ENCODE results near the gene TRPM2. TPM values are rescaled to one million over a fixed set of nuclear protein-coding genes. Genes with fewer than 3 reads are reported as not detected.

Gene TRPM2
- total and polyA plus RNA-seq, 2 donors (not counting 1 experiment from before 2014, with no cell fraction given) = not detected

- Histone ChIP-seq H2AFZ (ENCODE audit: low read length) (no peak overlapping the region), H3K27ac (ENCODE audit: insufficient read depth, low read length) (no peak overlapping the region), H3K4me3 (replicated peaks in 1 of 4; ENCODE audit: control extremely low read depth in 1 of 4, insufficient read depth in 1 of 4, low read depth in 3 of 4, low read length in 4 of 4) (no peak overlapping the region), H3K79me2 (ENCODE audit: control insufficient read depth, insufficient read depth, low read length) (no peaks in the 10 kb centered on the region), H3K36me3 (ENCODE audit: control insufficient read depth, insufficient read depth, low read length) (no peaks in the 10 kb centered on the region), H3K27me3 (ENCODE audit: control insufficient read depth, insufficient read depth, low read length) (no peaks in the 10 kb centered on the region), H3K4me1 (ENCODE audit: control insufficient read depth, extremely low read depth, insufficient read depth, low read length) (no peaks in the 10 kb centered on the region), H3K4me2 (ENCODE audit: extremely low read depth, insufficient read depth, low read length) (no peak overlapping the region), H3K9ac (ENCODE audit: insufficient read depth, low read length) (no peak overlapping the region), H3K9me3 (ENCODE audit: control insufficient read depth, insufficient read depth, low read depth, low read length) (no peaks in the 10 kb centered on the region), H4K20me1 (ENCODE audit: control insufficient read depth, extremely low read depth, insufficient read depth, low read length) (no peaks in the 10 kb centered on the region)
- TF ChIP-seq, protein P1, sequence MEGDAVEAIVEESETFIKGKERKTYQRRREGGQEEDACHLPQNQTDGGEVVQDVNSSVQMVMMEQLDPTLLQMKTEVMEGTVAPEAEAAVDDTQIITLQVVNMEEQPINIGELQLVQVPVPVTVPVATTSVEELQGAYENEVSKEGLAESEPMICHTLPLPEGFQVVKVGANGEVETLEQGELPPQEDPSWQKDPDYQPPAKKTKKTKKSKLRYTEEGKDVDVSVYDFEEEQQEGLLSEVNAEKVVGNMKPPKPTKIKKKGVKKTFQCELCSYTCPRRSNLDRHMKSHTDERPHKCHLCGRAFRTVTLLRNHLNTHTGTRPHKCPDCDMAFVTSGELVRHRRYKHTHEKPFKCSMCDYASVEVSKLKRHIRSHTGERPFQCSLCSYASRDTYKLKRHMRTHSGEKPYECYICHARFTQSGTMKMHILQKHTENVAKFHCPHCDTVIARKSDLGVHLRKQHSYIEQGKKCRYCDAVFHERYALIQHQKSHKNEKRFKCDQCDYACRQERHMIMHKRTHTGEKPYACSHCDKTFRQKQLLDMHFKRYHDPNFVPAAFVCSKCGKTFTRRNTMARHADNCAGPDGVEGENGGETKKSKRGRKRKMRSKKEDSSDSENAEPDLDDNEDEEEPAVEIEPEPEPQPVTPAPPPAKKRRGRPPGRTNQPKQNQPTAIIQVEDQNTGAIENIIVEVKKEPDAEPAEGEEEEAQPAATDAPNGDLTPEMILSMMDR (conservative IDR thresholded peaks at IDR 0.05 in 1 of 2, IDR thresholded peaks at IDR 0.05 in 1 of 2; ENCODE audit: low read depth in 1 of 2, low read length in 2 of 2) = no peak
- TF ChIP-seq EZH2 (IDR thresholded peaks at IDR 0.05; ENCODE audit: low read length, missing control alignments) = no peak
- DNase-seq (ENCODE audit: low read depth in 2 of 2) = no peak
These were observed 582 bp downstream of the TRPM2 start for GRCh38 chr21:44354001-44354405.

GRCh38 chr21:44354775-44355771 is 1.7 kb downstream of the TRPM2 start:
- TF ChIP-seq, protein P1 (conservative IDR thresholded peaks at IDR 0.05 in 1 of 2, IDR thresholded peaks at IDR 0.05 in 1 of 2; ENCODE audit: low read depth in 1 of 2, low read length in 2 of 2) = no peak
- no peak for TF ChIP-seq EZH2 (IDR thresholded peaks at IDR 0.05; ENCODE audit: low read length, missing control alignments)
- no peak overlapping the region for H3K4me2 ChIP-seq (ENCODE audit: extremely low read depth, insufficient read depth, low read length)
- H2AFZ ChIP-seq (ENCODE audit: low read length) = no peak overlapping the region
- no peaks in the 10 kb centered on the region for H3K27me3 ChIP-seq (ENCODE audit: control insufficient read depth, insufficient read depth, low read length)
- no peak for DNase-seq (ENCODE audit: low read depth in 2 of 2)
- H3K27ac ChIP-seq (ENCODE audit: insufficient read depth, low read length) = no peak overlapping the region
- H3K4me3 ChIP-seq (replicated peaks in 1 of 4; ENCODE audit: control extremely low read depth in 1 of 4, insufficient read depth in 1 of 4, low read depth in 3 of 4, low read length in 4 of 4) = no peak overlapping the region
- H3K36me3 ChIP-seq (ENCODE audit: control insufficient read depth, insufficient read depth, low read length) = no peaks in the 10 kb centered on the region
- no peaks in the 10 kb centered on the region for H3K9me3 ChIP-seq (ENCODE audit: control insufficient read depth, insufficient read depth, low read depth, low read length)
- H3K4me1 ChIP-seq (ENCODE audit: control insufficient read depth, extremely low read depth, insufficient read depth, low read length) = no peaks in the 10 kb centered on the region
- no peaks in the 10 kb centered on the region for H3K79me2 ChIP-seq (ENCODE audit: control insufficient read depth, insufficient read depth, low read length)
- no peaks in the 10 kb centered on the region for H4K20me1 ChIP-seq (ENCODE audit: control insufficient read depth, extremely low read depth, insufficient read depth, low read length)
- H3K9ac ChIP-seq (ENCODE audit: insufficient read depth, low read length) = no peak overlapping the region

DNA sequence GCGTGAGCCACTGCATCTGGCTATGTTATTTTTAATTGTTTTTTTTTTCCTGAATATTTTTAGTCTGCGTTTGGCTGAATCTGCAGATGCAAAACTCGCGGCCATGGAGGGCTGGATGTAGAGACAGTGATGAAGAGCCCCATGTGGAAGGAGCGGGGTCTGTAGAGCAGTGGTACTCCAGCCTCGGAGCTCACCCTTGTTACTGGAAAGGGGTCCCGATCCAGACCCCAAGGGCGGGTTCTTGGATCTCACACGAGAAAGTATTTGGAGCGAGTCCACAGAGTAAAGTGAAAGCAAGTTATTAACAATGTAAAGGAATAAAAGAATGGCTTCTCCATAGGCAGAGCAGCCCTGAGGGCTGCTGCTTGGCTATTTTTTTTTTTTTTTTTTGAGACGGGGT is 2.7 kb downstream of the TRPM2 start:
- H3K9ac ChIP-seq (ENCODE audit: insufficient read depth, low read length) = no peak overlapping the region
- no peak for DNase-seq (ENCODE audit: low read depth in 2 of 2)
- H4K20me1 ChIP-seq (ENCODE audit: control insufficient read depth, extremely low read depth, insufficient read depth, low read length) = no peaks in the 10 kb centered on the region
- no peaks in the 10 kb centered on the region for H3K9me3 ChIP-seq (ENCODE audit: control insufficient read depth, insufficient read depth, low read depth, low read length)
- no peaks in the 10 kb centered on the region for H3K79me2 ChIP-seq (ENCODE audit: control insufficient read depth, insufficient read depth, low read length)
- H2AFZ ChIP-seq (ENCODE audit: low read length) = no peak overlapping the region
- no peaks in the 10 kb centered on the region for H3K4me1 ChIP-seq (ENCODE audit: control insufficient read depth, extremely low read depth, insufficient read depth, low read length)
- H3K4me3 ChIP-seq (replicated peaks in 1 of 4; ENCODE audit: control extremely low read depth in 1 of 4, insufficient read depth in 1 of 4, low read depth in 3 of 4, low read length in 4 of 4) = no peak overlapping the region
- H3K27me3 ChIP-seq (ENCODE audit: control insufficient read depth, insufficient read depth, low read length) = no peaks in the 10 kb centered on the region
- TF ChIP-seq EZH2 (IDR thresholded peaks at IDR 0.05; ENCODE audit: low read length, missing control alignments) = no peak
- TF ChIP-seq, protein P1 (conservative IDR thresholded peaks at IDR 0.05 in 1 of 2, IDR thresholded peaks at IDR 0.05 in 1 of 2; ENCODE audit: low read depth in 1 of 2, low read length in 2 of 2) = no peak
- H3K27ac ChIP-seq (ENCODE audit: insufficient read depth, low read length) = no peak overlapping the region
- no peak overlapping the region for H3K4me2 ChIP-seq (ENCODE audit: extremely low read depth, insufficient read depth, low read length)
- H3K36me3 ChIP-seq (ENCODE audit: control insufficient read depth, insufficient read depth, low read length) = no peaks in the 10 kb centered on the region
